Activated CD8-positive, alpha-beta T cell treated with anti-CD3 and anti-CD28 coated beads for 36 hours (primary cell): ENCODE data around the gene CABLES1. TPM values are rescaled to one million over a fixed set of nuclear protein-coding genes. Genes with fewer than 3 reads are reported as not detected.
"Not testable (repeated sequence)": the region's sequence is repeated elsewhere in the genome, so short reads cannot be mapped to it uniquely, and the experiment has no call there.

ENCODE experiments used
- ATAC-seq: fragments of 200-7000 bp; cut with Tn5 transposase; one replicate; pipeline ENCODE4 v1.10.0; 2021; ENCODE audit warnings: mild to moderate bottlenecking, moderate library complexity
- CTCF ChIA-PET: fragments of 350-600 bp; sonication (Branson Sonifier 250); formaldehyde crosslinking; loops from one replicate; lab custom pipeline; 2021; ENCODE audit warnings: antibody characterized with exemption; lab: Charles Lee
- POLR2A ChIA-PET: fragments of 350-600 bp; sonication (Branson Sonifier 250); formaldehyde crosslinking; loops from one replicate; lab custom pipeline; 2021; ENCODE audit warnings: antibody characterized with exemption; lab: Charles Lee
- DNase-seq: peaks from one replicate; pipeline ENCODE4 v3.0.0-alpha.2; 2020
- H3K27ac Mint-ChIP-seq: one replicate; pipeline ENCODE4 v1.8.0; 2021; ENCODE audit warnings: mild to moderate bottlenecking, mixed read lengths
- H3K27me3 Mint-ChIP-seq: one replicate; pipeline ENCODE4 v1.8.0; 2021; ENCODE audit warnings: mixed read lengths
- H3K36me3 Mint-ChIP-seq: one replicate; pipeline ENCODE4 v1.8.0; 2021; ENCODE audit warnings: low read depth, mixed read lengths
- H3K4me1 Mint-ChIP-seq: one replicate; pipeline ENCODE4 v1.8.0; 2021; ENCODE audit warnings: low read depth, mixed read lengths
- H3K4me3 Mint-ChIP-seq: one replicate; pipeline ENCODE4 v1.8.0; 2021; ENCODE audit warnings: mild to moderate bottlenecking, moderate library complexity, mixed read lengths
- H3K9me3 Mint-ChIP-seq: one replicate; pipeline ENCODE4 v1.8.0; 2021; ENCODE audit warnings: mixed read lengths
- intact Hi-C: fragments of 100-400 bp; cut with micrococcal nuclease; formaldehyde crosslinking; loops from one replicate; pipeline ENCODE4 v1.10.0; 2022
- total RNA-seq, 2 experiments: library from RNA; stranded (reverse); gene quantifications; one replicate each; pipeline ENCODE4 v1.2.3, GENCODE V29; 2021
- TF ChIP-seq, protein P1 (sequence below): fragments of 200-600 bp; IDR thresholded peaks from one replicate; pipeline ENCODE4 v1.8.0; 2022; ENCODE audit warnings: antibody characterized with exemption, mild to moderate bottlenecking

Gene CABLES1, protein sequence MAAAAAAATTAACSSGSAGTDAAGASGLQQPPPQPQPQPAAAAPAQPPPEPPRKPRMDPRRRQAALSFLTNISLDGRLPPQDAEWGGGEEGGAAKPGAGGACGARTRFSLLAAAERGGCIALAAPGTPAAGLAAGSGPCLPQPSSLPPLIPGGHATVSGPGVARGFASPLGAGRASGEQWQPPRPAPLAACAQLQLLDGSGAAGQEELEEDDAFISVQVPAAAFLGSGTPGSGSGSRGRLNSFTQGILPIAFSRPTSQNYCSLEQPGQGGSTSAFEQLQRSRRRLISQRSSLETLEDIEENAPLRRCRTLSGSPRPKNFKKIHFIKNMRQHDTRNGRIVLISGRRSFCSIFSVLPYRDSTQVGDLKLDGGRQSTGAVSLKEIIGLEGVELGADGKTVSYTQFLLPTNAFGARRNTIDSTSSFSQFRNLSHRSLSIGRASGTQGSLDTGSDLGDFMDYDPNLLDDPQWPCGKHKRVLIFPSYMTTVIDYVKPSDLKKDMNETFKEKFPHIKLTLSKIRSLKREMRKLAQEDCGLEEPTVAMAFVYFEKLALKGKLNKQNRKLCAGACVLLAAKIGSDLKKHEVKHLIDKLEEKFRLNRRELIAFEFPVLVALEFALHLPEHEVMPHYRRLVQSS
- total RNA-seq: 1 to 10 TPM; 1.8 to 2.0 TPM

DNA sequence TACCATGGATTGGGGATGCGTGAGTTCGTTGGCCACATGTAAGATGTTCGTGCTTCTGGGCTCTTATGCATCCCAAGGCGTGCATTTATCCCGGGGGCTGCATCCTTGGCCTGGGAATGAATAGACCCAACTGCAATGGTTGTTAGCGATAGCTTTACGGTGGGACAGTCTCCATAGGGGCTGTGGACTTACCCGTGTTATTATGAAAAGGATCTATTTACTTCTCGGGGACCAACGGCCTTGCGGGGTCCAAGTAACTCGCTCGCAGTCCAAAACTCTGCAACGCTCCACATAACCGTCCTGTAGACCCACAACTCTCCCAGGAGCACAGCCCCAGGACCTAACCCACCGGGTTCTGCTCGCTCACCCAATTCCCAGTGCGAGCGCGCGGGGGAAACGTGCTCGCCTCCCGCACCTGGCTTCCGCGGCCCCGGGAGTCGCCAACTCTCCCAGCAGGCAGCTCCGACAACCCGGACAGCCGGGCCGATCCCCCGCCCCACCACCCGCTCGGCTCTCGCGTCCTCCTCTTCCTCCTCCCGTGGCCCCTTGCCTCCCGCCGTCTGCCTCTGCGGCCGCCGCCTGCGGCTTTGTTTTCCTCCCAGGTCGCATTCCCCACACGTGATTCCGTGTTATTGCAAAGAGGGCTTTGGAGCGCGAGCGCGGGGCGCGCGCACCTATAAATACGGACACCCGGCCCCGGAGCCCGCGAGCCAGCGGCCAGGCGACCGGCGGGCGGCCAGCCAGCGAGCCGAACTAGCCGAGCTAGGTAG is at the start of gene CABLES1:
TSS of gene CABLES1 (plus strand) at position 706 of the 770 bp plus-strand sequence. CDS start 278 bp downstream, outside the sequence.
- no peaks in the 10 kb centered on the region for H3K36me3 Mint-ChIP-seq
- TF ChIP-seq, protein P1, sequence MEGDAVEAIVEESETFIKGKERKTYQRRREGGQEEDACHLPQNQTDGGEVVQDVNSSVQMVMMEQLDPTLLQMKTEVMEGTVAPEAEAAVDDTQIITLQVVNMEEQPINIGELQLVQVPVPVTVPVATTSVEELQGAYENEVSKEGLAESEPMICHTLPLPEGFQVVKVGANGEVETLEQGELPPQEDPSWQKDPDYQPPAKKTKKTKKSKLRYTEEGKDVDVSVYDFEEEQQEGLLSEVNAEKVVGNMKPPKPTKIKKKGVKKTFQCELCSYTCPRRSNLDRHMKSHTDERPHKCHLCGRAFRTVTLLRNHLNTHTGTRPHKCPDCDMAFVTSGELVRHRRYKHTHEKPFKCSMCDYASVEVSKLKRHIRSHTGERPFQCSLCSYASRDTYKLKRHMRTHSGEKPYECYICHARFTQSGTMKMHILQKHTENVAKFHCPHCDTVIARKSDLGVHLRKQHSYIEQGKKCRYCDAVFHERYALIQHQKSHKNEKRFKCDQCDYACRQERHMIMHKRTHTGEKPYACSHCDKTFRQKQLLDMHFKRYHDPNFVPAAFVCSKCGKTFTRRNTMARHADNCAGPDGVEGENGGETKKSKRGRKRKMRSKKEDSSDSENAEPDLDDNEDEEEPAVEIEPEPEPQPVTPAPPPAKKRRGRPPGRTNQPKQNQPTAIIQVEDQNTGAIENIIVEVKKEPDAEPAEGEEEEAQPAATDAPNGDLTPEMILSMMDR: no peak
- H3K9me3 Mint-ChIP-seq: no peaks in the 10 kb centered on the region
- no peak within 1 kb of the TSS for H3K27ac Mint-ChIP-seq
- peaks cover 46% of the 10 kb centered on the region for H3K27me3 Mint-ChIP-seq
- peaks cover 10% of the 10 kb centered on the region for H3K4me1 Mint-ChIP-seq
- peak; percentile 8 for ATAC-seq
- intact Hi-C loops: loop anchor here (5.0 to 10.0 kb wide), 3 partner anchors 100 to 242 kb away; no protein-coding TSS in a partner anchor
- peak; percentile 23 for DNase-seq
- ChIA-PET CTCF (interaction anchor here (1.0 to 3.7 kb wide), 5 partner anchors 11 to 278 kb away, joined by 3 to 39 read pairs (median 4); no protein-coding TSS in a partner anchor), POLR2A (interaction anchor here (0.6 to 1.0 kb wide), 2 partner anchors 77 to 244 kb away, joined by 3 to 4 read pairs; no protein-coding TSS in a partner anchor)
- peak within 1 kb of the TSS; percentile 72 for H3K4me3 Mint-ChIP-seq

DNA sequence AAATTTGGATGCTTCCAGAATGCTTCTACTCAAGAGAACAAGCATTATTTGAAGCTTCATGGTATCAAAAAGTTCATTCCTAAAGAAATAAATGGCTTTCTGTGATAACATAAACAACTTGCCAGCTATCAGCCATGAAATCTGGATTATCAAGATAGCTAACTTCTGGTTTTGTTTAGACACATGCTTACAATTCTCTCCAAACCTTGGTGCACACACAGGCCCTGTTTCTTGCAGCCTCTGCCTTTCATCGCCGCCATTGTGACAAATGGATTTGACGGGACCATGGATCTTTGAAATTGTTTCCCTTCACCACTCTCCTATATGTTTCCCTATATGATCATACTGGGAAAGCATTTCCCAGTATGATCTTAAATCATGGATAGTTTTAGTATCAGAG is 47.9 kb upstream of the CABLES1 start:
- H3K27me3 Mint-ChIP-seq: no peaks in the 10 kb centered on the region
- H3K4me3 Mint-ChIP-seq: no peak overlapping the region
- ATAC-seq (no peak), DNase-seq (no peak)
- POLR2A ChIA-PET: no interaction called here
- CTCF ChIA-PET: interaction anchor here (0.7 to 1.5 kb wide), 5 partner anchors 10 to 310 kb away, joined by 3 to 4 read pairs (median 3); no protein-coding TSS in a partner anchor
- TF ChIP-seq, protein P1: no peak
- intact Hi-C loops: no loop called here
- H3K9me3 Mint-ChIP-seq: no peaks in the 10 kb centered on the region
- peaks cover 5% of the 10 kb centered on the region for H3K4me1 Mint-ChIP-seq
- no peaks in the 10 kb centered on the region for H3K36me3 Mint-ChIP-seq
- H3K27ac Mint-ChIP-seq: no peak overlapping the region

- ChIA-PET CTCF (no interaction called here), POLR2A (no interaction called here)
- ATAC-seq: no peak
- DNase-seq: no peak
- no peak overlapping the region for H3K27ac Mint-ChIP-seq
- peaks cover 5% of the 10 kb centered on the region for H3K4me1 Mint-ChIP-seq
- H3K4me3 Mint-ChIP-seq: no peak overlapping the region
- TF ChIP-seq, protein P1: no peak
- H3K9me3 Mint-ChIP-seq: no peaks in the 10 kb centered on the region
- H3K27me3 Mint-ChIP-seq: no peaks in the 10 kb centered on the region
- intact Hi-C loops: no loop called here
- H3K36me3 Mint-ChIP-seq: no peaks in the 10 kb centered on the region
These were observed 47.0 kb upstream of the CABLES1 start for GRCh38 chr18:23088310-23088709.

DNA sequence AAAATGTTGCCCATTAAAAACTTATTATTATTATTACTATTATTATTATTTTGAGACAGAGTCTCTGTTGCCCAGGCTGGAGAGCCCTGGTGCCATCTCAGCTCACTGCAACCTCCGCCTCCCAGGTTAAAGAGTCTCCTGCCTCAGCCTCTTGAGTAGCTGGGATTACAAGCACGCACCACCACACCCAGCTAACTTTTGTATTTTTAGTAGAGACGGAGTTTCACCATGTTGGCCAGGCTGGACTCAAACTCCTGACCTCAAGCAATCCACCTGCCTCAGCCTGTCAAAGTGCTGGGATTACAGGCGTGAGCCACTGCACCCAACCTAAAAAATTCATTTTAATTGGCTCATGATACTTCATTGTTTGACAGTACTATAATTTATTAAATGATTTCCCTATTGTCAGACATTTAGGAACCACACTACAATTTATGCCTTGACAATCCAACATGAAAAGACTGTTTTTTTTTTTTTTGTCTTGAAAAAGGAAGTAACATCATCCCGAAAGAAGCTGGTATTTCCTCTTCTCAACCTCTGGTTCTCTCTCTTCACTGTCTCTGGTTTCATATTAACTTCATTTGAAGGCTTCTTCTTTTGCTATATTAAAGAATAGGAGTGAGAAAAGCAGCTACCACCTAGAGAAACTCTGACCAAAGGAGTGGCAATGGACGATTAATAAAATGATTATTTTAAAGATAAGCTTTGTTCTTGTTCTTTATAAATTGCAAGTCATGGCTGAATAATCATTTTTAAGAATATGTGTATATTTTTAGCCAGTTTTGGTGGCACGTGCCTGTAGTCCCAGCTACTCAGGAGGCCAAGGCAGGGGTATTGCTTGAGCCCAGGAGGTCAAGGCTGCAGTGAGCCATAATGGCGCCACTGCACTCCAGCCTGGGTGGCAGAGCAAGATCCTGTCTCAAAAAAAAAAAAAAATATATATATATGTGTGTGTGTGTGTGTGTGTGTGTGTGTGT is 44.0 kb upstream of the CABLES1 start:
- H3K4me3 Mint-ChIP-seq, H3K9me3 Mint-ChIP-seq, H3K27ac Mint-ChIP-seq, H3K36me3 Mint-ChIP-seq, intact Hi-C loops, DNase-seq, H3K4me1 Mint-ChIP-seq, ATAC-seq, H3K27me3 Mint-ChIP-seq: not testable (repeated sequence)
- CTCF ChIA-PET: interaction anchor here (0.9 to 1.2 kb wide), 3 partner anchors 35 to 60 kb away, joined by 3 to 4 read pairs (median 3); no protein-coding TSS in a partner anchor
- POLR2A ChIA-PET: interaction anchor here (0.8 kb wide), 1 partner anchor 503 kb away, joined by 3 read pairs; no protein-coding TSS in a partner anchor
